Glutamatergic neuron (in vitro differentiated cells): ENCODE results near the gene C9orf153. TPM values are rescaled to one million over a fixed set of nuclear protein-coding genes. Genes with fewer than 3 reads are reported as not detected.

Experiments
- DNase-seq: peaks from one replicate; pipeline ENCODE4 v3.0.0; 2022
- H3K27ac Mint-ChIP-seq: one replicate; pipeline ENCODE4 v1.8.0; 2020; ENCODE audit warnings: mild to moderate bottlenecking, mixed read lengths, inconsistent platforms; ENCODE audit not compliant: unreplicated experiment
- H3K27me3 Mint-ChIP-seq: one replicate; pipeline ENCODE4 v1.8.0; 2020; ENCODE audit warnings: mild to moderate bottlenecking, moderate library complexity, mixed read lengths, inconsistent platforms; ENCODE audit not compliant: unreplicated experiment
- H3K36me3 Mint-ChIP-seq: one replicate; pipeline ENCODE4 v1.8.0; 2020; ENCODE audit warnings: mild to moderate bottlenecking, mixed read lengths, inconsistent platforms; ENCODE audit not compliant: unreplicated experiment
- H3K4me1 Mint-ChIP-seq: one replicate; pipeline ENCODE4 v1.8.0; 2020; ENCODE audit warnings: mild to moderate bottlenecking, low read depth, mixed read lengths, inconsistent platforms; ENCODE audit not compliant: unreplicated experiment
- H3K4me3 Mint-ChIP-seq: one replicate; pipeline ENCODE4 v1.8.0; 2020; ENCODE audit warnings: mild to moderate bottlenecking, mixed read lengths, inconsistent platforms; ENCODE audit not compliant: unreplicated experiment
- H3K9me3 Mint-ChIP-seq: one replicate; pipeline ENCODE4 v1.8.0; 2020; ENCODE audit warnings: mild to moderate bottlenecking, moderate library complexity, mixed read lengths, inconsistent platforms; ENCODE audit not compliant: unreplicated experiment
- CTCF ChIP-seq: fragments of 200-600 bp; sonication (generic); IDR thresholded peaks from one replicate; pipeline ENCODE4 v1.5.0; 2021; ENCODE audit not compliant: partially characterized antibody, unreplicated experiment
- total RNA-seq: library from RNA; stranded (reverse); fragmentation: NEBNext Ultra II Directional; extraction: Animal tissue kit (Norgen Biotek cat#: 25700); gene quantifications from one replicate; pipeline ENCODE4 v1.2.1, GENCODE V29; 2021; ENCODE audit not compliant: unreplicated experiment

The C9orf153 gene
- total RNA-seq, 1 donor from 2014 or later, result 0.27 TPM

- no peak overlapping the region for H3K27ac Mint-ChIP-seq
- TF ChIP-seq CTCF, result no peak
- peaks cover 5% of the 10 kb centered on the region for H3K36me3 Mint-ChIP-seq
- no peaks in the 10 kb centered on the region for H3K27me3 Mint-ChIP-seq
- no peaks in the 10 kb centered on the region for H3K4me1 Mint-ChIP-seq
- no peak for DNase-seq
- no peaks in the 10 kb centered on the region for H3K9me3 Mint-ChIP-seq
- no peak overlapping the region for H3K4me3 Mint-ChIP-seq
Measured at GRCh38 chr9:86181379-86182315, 77.8 kb downstream of the C9orf153 start.

- no peaks in the 10 kb centered on the region for H3K36me3 Mint-ChIP-seq
- no peaks in the 10 kb centered on the region for H3K9me3 Mint-ChIP-seq
- no peaks in the 10 kb centered on the region for H3K4me1 Mint-ChIP-seq
- TF ChIP-seq CTCF, result no peak
- H3K27me3 Mint-ChIP-seq, result no peaks in the 10 kb centered on the region
- DNase-seq, result no peak
- no peak overlapping the region for H3K27ac Mint-ChIP-seq
- no peak overlapping the region for H3K4me3 Mint-ChIP-seq
Measured at GRCh38 chr9:86178503-86178902, 81.0 kb downstream of the C9orf153 start.

- no peak for DNase-seq
- Mint-ChIP-seq H3K9me3 (no peaks in the 10 kb centered on the region), H3K27me3 (no peaks in the 10 kb centered on the region), H3K27ac (no peak overlapping the region), H3K4me3 (no peak overlapping the region), H3K36me3 (no peaks in the 10 kb centered on the region), H3K4me1 (no peaks in the 10 kb centered on the region)
- no peak for TF ChIP-seq CTCF
Measured at GRCh38 chr9:86177995-86178394, 81.5 kb downstream of the C9orf153 start.

- H3K36me3 Mint-ChIP-seq, result no peaks in the 10 kb centered on the region
- H3K9me3 Mint-ChIP-seq, result no peaks in the 10 kb centered on the region
- no peak overlapping the region for H3K4me3 Mint-ChIP-seq
- no peak overlapping the region for H3K27ac Mint-ChIP-seq
- no peak for TF ChIP-seq CTCF
- no peaks in the 10 kb centered on the region for H3K27me3 Mint-ChIP-seq
- DNase-seq, result no peak
- no peaks in the 10 kb centered on the region for H3K4me1 Mint-ChIP-seq
Measured at GRCh38 chr9:86176468-86176867, 83.0 kb downstream of the C9orf153 start.

GRCh38 chr9:86175743-86176456 is 83.6 kb downstream of the C9orf153 start:
- Mint-ChIP-seq H3K4me1 (no peaks in the 10 kb centered on the region), H3K4me3 (no peak overlapping the region), H3K36me3 (no peaks in the 10 kb centered on the region), H3K27ac (no peak overlapping the region), H3K27me3 (no peaks in the 10 kb centered on the region), H3K9me3 (no peaks in the 10 kb centered on the region)
- TF ChIP-seq CTCF, result no peak
- no peak for DNase-seq
